Upper lobe of left lung (tissue), 6 donors: ENCODE data around the gene TTC36. TPM values are rescaled to one million over a fixed set of nuclear protein-coding genes. Genes with fewer than 3 reads are reported as not detected.

Experiments used
- ATAC-seq, 2 donors: fragments of 200-7000 bp; cut with Tn5 transposase; one replicate each; pipeline ENCODE4 v1.9.1; 2022; ENCODE audit warnings: mild to moderate bottlenecking in 2 of 2, moderate library complexity in 2 of 2; ENCODE audit not compliant: low FRiP score in 2 of 2
- DNase-seq, 2 donors: peaks; one replicate each; pipeline ENCODE4 v3.0.0-alpha.2; 2019 to 2020
- H3K27ac ChIP-seq, 4 donors: fragments of 200-600 bp; sonication (generic); one replicate each; pipeline ENCODE4 v1.5.1; 2016 to 2019
- H3K27me3 ChIP-seq, 4 donors: fragments of 200-600 bp; sonication (generic); one replicate each; pipeline ENCODE4 v1.5.1; 2017 to 2019
- H3K36me3 ChIP-seq, 4 donors: fragments of 200-600 bp; sonication (generic); one replicate each; pipeline ENCODE4 v1.5.1; 2016 to 2019
- H3K4me1 ChIP-seq, 4 donors: fragments of 200-600 bp; sonication (generic); one replicate each; pipeline ENCODE4 v1.5.1; 2018 to 2019
- H3K4me3 ChIP-seq, 4 donors: fragments of 200-600 bp; sonication (generic); one replicate each; pipeline ENCODE4 v1.5.1; 2017 to 2019; ENCODE audit warnings: mild to moderate bottlenecking in 2 of 4, moderate library complexity in 1 of 4
- H3K9me3 ChIP-seq, 4 donors: fragments of 200-600 bp; sonication (generic); one replicate each; pipeline ENCODE4 v1.5.1; 2018 to 2019
- EP300 ChIP-seq, 4 donors: sonication (generic); formaldehyde crosslinking; IDR thresholded peaks; one replicate each; pipeline ENCODE4 v1.5.1; 2017; ENCODE audit warnings: antibody characterized with exemption in 4 of 4, control low read depth in 2 of 4
- POLR2A ChIP-seq, 4 donors: fragments of 450-650 bp; IDR thresholded peaks; one replicate each; pipeline ENCODE4 v1.5.1; 2016 to 2017; ENCODE audit warnings: antibody characterized with exemption in 4 of 4, mild to moderate bottlenecking in 2 of 4
- POLR2AphosphoS5 ChIP-seq, 2 donors: sonication (generic); formaldehyde crosslinking; IDR thresholded peaks; one replicate each; pipeline ENCODE4 v1.5.1; 2017; ENCODE audit warnings: antibody characterized with exemption in 2 of 2
- WGBS, 2 donors: methylation state at CpG; one replicate each; pipeline ENCODE4 v1.1.5; 2017 to 2018; 5-methylcytosine and 5-hydroxymethylcytosine counted together
- total RNA-seq, 6 donors: library from RNA; depleted of rRNA in 4 of 6; stranded (reverse); fragments of >200 nt in 4 of 6; gene quantifications; one replicate each; pipeline versions ENCODE4 v1.1.0 to v1.2.1, GENCODE V29; 2016 to 2021
- TF ChIP-seq, protein P1 (sequence below), 6 experiments: fragments of 450-650 bp in 4 of 6; fragments of 200-600 bp in 2 of 6; sonication (generic) in 2 of 6; IDR thresholded peaks; one replicate each; pipeline ENCODE4 v1.5.1; 2016 to 2019; ENCODE audit warnings: antibody characterized with exemption in 6 of 6
- donor health status: DM: no; HTN: no; CAD: no; lungs with moderate emphysema.
- donor health status: DM: no; HTN: yes; CAD: no; lungs with severe emphysema.

Gene TTC36
- total RNA-seq, 6 donors from 2014 or later: 0.34 to 9.4 (median 1.5) TPM; not detected in 2

DNA sequence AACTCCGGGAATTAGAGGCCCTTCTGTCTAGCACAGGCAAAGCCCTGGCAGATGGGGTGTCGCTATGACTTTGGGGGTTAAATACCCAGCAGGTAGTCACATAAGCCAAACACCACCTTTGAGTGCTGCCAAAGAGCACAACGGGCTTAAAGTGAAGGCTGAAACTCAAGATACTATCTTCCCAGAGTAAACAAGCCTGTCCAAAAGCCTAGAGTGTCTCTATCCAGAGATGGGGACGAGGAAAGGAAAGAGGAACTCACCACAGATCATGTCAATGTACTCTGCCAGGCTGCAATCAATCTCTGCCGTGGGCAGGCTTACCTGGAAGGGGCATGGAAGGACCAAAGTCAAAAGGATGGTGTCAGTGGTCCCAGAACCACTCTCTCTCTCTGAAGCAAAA, 18.3 kb downstream of the TTC36 start:
- Histone ChIP-seq H3K27ac (no peak overlapping the region), H3K4me1 (no peaks in the 10 kb centered on the region), H3K9me3 (no peaks in the 10 kb centered on the region), H3K4me3 (no peak overlapping the region), H3K36me3 (peaks cover 0 to 46% (median 14%) of the 10 kb centered on the region in 4 donors), H3K27me3 (no peaks in the 10 kb centered on the region)
- no peak for DNase-seq
- WGBS, 2 donors: 72 to 93% methylated on average over 5 of the region's 5 CpGs
- TF ChIP-seq POLR2AphosphoS5 (IDR thresholded peaks at IDR 0.05) (no peak), POLR2A (IDR thresholded peaks at IDR 0.05) (no peak), EP300 (IDR thresholded peaks at IDR 0.05) (no peak)
- TF ChIP-seq, protein P1, sequence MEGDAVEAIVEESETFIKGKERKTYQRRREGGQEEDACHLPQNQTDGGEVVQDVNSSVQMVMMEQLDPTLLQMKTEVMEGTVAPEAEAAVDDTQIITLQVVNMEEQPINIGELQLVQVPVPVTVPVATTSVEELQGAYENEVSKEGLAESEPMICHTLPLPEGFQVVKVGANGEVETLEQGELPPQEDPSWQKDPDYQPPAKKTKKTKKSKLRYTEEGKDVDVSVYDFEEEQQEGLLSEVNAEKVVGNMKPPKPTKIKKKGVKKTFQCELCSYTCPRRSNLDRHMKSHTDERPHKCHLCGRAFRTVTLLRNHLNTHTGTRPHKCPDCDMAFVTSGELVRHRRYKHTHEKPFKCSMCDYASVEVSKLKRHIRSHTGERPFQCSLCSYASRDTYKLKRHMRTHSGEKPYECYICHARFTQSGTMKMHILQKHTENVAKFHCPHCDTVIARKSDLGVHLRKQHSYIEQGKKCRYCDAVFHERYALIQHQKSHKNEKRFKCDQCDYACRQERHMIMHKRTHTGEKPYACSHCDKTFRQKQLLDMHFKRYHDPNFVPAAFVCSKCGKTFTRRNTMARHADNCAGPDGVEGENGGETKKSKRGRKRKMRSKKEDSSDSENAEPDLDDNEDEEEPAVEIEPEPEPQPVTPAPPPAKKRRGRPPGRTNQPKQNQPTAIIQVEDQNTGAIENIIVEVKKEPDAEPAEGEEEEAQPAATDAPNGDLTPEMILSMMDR (IDR thresholded peaks at IDR 0.05): no peak
- ATAC-seq: no peak

DNA sequence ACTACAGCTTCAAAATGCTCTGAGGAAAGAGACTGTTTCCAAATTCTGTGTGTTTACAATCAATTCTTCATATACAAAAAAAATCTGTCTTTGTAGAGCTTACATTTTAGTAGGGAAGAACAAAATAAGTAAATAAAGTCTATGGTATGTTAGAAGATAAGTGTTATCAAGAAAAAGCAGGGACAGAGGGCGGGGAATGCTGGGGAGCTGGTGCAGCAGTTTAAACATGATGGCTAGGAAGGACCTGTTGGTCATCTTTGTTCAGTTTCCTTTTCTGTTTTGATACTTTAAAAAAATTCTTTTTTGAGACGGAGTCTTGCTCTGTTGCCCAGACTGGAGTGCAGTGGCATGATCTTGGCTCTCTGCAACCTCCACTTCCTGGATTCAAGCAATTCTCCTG, 19.9 kb downstream of the TTC36 start:
- H3K9me3 ChIP-seq: no peaks in the 10 kb centered on the region
- ATAC-seq: no peak
- 93 to 94% methylated on average over 2 of the region's 2 CpGs for WGBS, 2 donors
- H3K27me3 ChIP-seq: no peaks in the 10 kb centered on the region
- TF ChIP-seq POLR2AphosphoS5 (IDR thresholded peaks at IDR 0.05) (no peak), POLR2A (IDR thresholded peaks at IDR 0.05) (no peak), EP300 (IDR thresholded peaks at IDR 0.05) (no peak)
- TF ChIP-seq, protein P1 (IDR thresholded peaks at IDR 0.05): no peak
- DNase-seq: no peak
- peaks cover 5 to 54% (median 23%) of the 10 kb centered on the region in 4 donors for H3K36me3 ChIP-seq
- H3K27ac ChIP-seq: no peak overlapping the region
- no peaks in the 10 kb centered on the region for H3K4me1 ChIP-seq
- no peak overlapping the region for H3K4me3 ChIP-seq

DNA sequence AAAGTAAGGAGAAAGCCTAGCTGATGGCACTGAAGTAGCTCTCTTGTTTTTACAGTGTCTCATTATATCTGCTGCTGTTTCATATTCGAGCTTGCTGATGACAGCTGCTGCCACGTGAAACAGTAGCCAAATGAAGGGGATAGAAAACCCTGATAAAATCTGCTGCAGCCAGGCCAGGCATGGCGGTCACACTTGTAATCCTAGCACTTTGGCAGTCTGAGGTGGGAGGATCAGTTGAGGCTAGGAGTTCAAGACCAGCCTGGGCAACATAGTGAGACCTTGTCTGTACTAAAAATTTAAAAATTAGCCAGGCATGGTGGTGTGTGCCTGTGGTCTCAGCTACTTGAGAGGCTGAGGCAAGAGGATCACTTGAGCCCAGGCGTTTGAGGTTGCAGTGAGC, 25.1 kb downstream of the TTC36 start:
- DNase-seq: no peak
- Histone ChIP-seq H3K27ac (no peak overlapping the region), H3K27me3 (no peaks in the 10 kb centered on the region), H3K4me3 (no peak overlapping the region), H3K36me3 (peaks cover 19 to 77% (median 37%) of the 10 kb centered on the region in 4 donors), H3K9me3 (no peaks in the 10 kb centered on the region), H3K4me1 (no peaks in the 10 kb centered on the region)
- TF ChIP-seq, protein P1 (IDR thresholded peaks at IDR 0.05): no peak
- TF ChIP-seq POLR2AphosphoS5 (IDR thresholded peaks at IDR 0.05): no peak
- no peak for TF ChIP-seq EP300 (IDR thresholded peaks at IDR 0.05)
- TF ChIP-seq POLR2A (IDR thresholded peaks at IDR 0.05): no peak
- 82 to 88% methylated on average over 4 of the region's 4 CpGs for WGBS, 2 donors
- ATAC-seq: no peak

DNA sequence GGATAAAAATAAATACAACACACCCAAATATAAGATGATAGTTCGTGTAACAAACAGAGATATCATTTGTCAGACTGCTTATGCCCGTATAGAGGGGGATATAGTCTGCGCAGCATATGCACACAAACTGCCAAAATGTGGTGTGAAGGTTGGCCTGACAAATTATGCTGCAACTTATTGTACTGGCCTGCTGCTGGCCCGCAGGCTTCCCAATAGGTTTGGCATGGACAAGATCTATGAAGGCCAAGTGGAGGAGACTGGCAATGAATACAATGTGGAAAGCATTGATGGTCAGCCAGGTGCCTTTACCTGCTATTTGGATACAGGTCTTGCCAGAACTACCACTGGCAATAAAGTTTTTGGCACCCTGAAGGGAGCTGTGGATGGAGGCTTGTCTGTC, 33.5 kb downstream of the TTC36 start:
- Histone ChIP-seq H3K9me3 (no peaks in the 10 kb centered on the region), H3K36me3 (peaks cover 0 to 47% (median 9%) of the 10 kb centered on the region in 4 donors), H3K27ac (no peak overlapping the region), H3K4me3 (no peak overlapping the region), H3K4me1 (peaks cover 5 to 9% (median 8%) of the 10 kb centered on the region in 4 donors), H3K27me3 (no peaks in the 10 kb centered on the region)
- 84 to 95% methylated on average over 3 to 4 of the region's 4 CpGs for WGBS, 2 donors
- TF ChIP-seq, protein P1 (IDR thresholded peaks at IDR 0.05): no peak
- TF ChIP-seq POLR2A (IDR thresholded peaks at IDR 0.05): no peak
- no peak for TF ChIP-seq POLR2AphosphoS5 (IDR thresholded peaks at IDR 0.05)
- TF ChIP-seq EP300 (IDR thresholded peaks at IDR 0.05): no peak
- ATAC-seq (no peak), DNase-seq (no peak)

DNA sequence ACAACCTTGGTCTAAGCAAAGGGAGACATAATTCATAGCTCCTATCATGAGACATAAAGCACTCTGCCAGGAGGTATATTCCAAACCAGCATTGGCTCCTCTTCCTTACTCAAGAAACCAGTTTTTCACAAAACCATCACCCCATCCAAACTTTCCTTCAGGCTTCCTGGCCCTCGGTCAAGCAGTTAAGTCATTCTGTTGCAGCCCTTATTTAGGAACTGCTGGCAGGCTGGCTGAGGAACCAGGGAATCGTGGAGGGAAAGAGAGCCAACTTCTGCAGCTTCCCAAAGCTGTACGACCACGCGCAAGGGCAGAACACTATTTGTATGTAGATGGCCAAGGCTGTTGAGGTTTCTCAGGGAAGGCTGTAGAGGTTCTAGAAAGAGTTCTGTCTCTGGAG, 37.8 kb downstream of the TTC36 start:
- Histone ChIP-seq H3K9me3 (no peaks in the 10 kb centered on the region), H3K27ac (peak overlapping the region in 3 of 4 donors; percentile 57 to 81 (median 69)), H3K27me3 (no peaks in the 10 kb centered on the region), H3K36me3 (peaks cover 0 to 7% (median 0%) of the 10 kb centered on the region in 4 donors), H3K4me3 (peak overlapping the region in 3 of 4 donors; percentile 56 to 77 (median 65)), H3K4me1 (peaks cover 5 to 13% (median 10%) of the 10 kb centered on the region in 4 donors)
- TF ChIP-seq, protein P1 (IDR thresholded peaks at IDR 0.05): no peak
- TF ChIP-seq POLR2AphosphoS5 (IDR thresholded peaks at IDR 0.05) (no peak), EP300 (IDR thresholded peaks at IDR 0.05) (no peak), POLR2A (IDR thresholded peaks at IDR 0.05) (no peak)
- 50 to 84% methylated on average over 5 of the region's 5 CpGs for WGBS, 2 donors
- peak in 1 of 2 donors; percentile 59 for ATAC-seq
- DNase-seq: no peak
